ENCODE results near the gene PTGFR. TPM values are rescaled to one million over a fixed set of nuclear protein-coding genes. Genes with fewer than 3 reads are reported as not detected.

PTGFR gene
- total RNA-seq, 4 donors from 2014 or later = 0.66 to 2.3 (median 1.6) TPM; not detected in 1

DNA sequence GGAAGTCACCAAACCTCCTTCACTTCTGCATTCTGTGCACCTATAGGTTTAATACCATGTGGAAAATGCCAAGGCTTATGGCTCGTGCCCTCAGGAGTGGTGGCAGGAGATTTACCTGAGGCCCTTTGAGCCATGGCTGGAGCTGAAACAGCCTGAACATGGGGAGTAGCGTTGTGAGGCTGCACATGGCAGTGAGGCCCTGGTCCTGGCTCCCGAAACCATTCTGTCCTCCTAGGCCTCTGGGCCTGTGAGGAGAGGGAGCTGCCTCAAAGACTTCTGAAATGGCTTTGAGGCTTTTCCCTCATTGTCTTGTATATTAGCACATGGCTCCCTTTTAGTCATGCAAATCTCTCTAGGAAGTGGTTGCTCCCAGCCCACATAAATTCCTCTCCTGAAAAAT, 20.6 kb downstream of the PTGFR start:
- peaks cover 0 to 3% (median 0%) of the 10 kb centered on the region in 4 donors for H3K27me3 ChIP-seq
- DNase-seq = no peak
- no peak overlapping the region for H3K4me3 ChIP-seq
- TF ChIP-seq, protein P1, sequence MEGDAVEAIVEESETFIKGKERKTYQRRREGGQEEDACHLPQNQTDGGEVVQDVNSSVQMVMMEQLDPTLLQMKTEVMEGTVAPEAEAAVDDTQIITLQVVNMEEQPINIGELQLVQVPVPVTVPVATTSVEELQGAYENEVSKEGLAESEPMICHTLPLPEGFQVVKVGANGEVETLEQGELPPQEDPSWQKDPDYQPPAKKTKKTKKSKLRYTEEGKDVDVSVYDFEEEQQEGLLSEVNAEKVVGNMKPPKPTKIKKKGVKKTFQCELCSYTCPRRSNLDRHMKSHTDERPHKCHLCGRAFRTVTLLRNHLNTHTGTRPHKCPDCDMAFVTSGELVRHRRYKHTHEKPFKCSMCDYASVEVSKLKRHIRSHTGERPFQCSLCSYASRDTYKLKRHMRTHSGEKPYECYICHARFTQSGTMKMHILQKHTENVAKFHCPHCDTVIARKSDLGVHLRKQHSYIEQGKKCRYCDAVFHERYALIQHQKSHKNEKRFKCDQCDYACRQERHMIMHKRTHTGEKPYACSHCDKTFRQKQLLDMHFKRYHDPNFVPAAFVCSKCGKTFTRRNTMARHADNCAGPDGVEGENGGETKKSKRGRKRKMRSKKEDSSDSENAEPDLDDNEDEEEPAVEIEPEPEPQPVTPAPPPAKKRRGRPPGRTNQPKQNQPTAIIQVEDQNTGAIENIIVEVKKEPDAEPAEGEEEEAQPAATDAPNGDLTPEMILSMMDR (IDR thresholded peaks at IDR 0.05) = no peak
- no peak for TF ChIP-seq POLR2A (IDR thresholded peaks at IDR 0.05)
- H3K9me3 ChIP-seq = peaks cover 0 to 15% (median 4%) of the 10 kb centered on the region in 3 donors
- no peaks in the 10 kb centered on the region for H3K4me1 ChIP-seq
- 67 to 85% methylated on average over 1 to 2 of the region's 3 CpGs for WGBS, 2 donors
- no peaks in the 10 kb centered on the region for H3K36me3 ChIP-seq
- intact Hi-C loops (cut with DNase I) = no loop called here
- H3K27ac ChIP-seq = no peak overlapping the region

DNA sequence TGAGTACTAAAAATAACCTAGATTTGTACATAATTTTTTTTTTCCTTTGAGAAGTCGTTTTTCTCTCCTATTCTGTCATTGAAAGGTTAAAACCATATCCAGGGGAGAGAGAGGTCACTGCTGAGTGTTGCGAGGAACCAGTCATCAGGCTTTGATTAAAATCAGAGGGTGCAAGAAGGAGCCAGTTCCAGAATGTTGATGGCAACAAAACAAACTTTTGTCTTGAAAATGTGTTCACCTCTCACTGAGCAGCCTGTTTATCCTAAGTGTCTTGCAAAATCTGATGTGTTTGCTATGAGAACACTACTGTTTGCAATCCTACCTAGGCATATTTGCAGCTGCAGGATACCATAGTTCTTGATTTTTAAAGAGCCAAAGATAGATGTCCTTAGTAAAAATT, 25.9 kb downstream of the PTGFR start:
- no peaks in the 10 kb centered on the region for H3K27me3 ChIP-seq
- H3K36me3 ChIP-seq = no peaks in the 10 kb centered on the region
- no peak for DNase-seq
- peaks cover 0 to 3% (median 3%) of the 10 kb centered on the region in 3 donors for H3K9me3 ChIP-seq
- H3K27ac ChIP-seq = no peak overlapping the region
- WGBS, 2 donors = 43 to 44% methylated on average over 2 of the region's 2 CpGs
- intact Hi-C loops (cut with DNase I) = no loop called here
- TF ChIP-seq, protein P1 (IDR thresholded peaks at IDR 0.05) = no peak
- no peak for TF ChIP-seq POLR2A (IDR thresholded peaks at IDR 0.05)
- H3K4me3 ChIP-seq = no peak overlapping the region
- H3K4me1 ChIP-seq = no peaks in the 10 kb centered on the region

DNA sequence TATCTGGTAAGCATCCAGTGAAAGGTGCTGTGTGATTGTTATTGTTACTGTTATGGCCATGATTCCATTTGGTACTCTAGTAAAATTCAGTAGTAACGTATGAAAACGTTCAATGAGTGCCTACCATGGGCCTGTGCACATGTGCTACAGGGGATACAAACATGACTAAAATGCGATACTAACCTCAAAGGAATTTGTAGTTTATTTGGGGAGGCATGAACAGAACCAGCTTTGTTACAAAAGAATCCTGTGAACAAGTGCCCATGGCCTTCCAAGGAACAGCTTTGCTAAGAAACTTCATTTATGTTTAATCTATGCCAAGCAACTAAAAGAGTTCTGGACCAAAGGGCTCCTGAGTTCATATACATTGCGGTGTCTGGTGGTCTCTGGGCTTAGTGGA, 28.7 kb downstream of the PTGFR start:
- Histone ChIP-seq H3K4me1 (no peaks in the 10 kb centered on the region), H3K27me3 (no peaks in the 10 kb centered on the region), H3K9me3 (no peaks in the 10 kb centered on the region), H3K36me3 (no peaks in the 10 kb centered on the region), H3K4me3 (no peak overlapping the region), H3K27ac (no peak overlapping the region)
- intact Hi-C loops (cut with DNase I) = no loop called here
- TF ChIP-seq POLR2A (IDR thresholded peaks at IDR 0.05) = no peak
- TF ChIP-seq, protein P1 (IDR thresholded peaks at IDR 0.05) = no peak
- 76 to 82% methylated on average over 4 of the region's 4 CpGs for WGBS, 2 donors
- no peak for DNase-seq

DNA sequence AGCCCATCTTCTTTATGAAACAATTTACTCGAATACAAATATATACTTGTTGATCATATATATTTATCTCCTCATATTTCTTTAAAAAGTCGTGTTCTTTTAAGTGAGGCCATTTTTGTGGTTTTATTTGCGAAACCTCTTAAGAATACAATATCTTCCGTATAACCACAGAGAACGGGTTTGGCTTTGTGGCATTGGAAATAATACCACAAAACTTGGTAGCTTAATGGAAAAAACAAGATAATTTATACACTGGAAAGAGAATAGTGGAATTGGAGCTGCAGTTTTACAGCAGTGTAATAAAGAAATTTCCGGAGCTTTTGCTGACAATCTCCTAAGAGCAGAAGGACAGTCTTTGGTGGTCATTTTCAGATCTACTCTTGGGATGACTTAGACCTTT, 29.4 kb downstream of the PTGFR start:
- no peak for DNase-seq
- no peaks in the 10 kb centered on the region for H3K9me3 ChIP-seq
- no peak overlapping the region for H3K4me3 ChIP-seq
- WGBS, 2 donors = 71 to 74% methylated on average over 6 of the region's 6 CpGs
- H3K36me3 ChIP-seq = no peaks in the 10 kb centered on the region
- TF ChIP-seq, protein P1 (IDR thresholded peaks at IDR 0.05) = no peak
- TF ChIP-seq POLR2A (IDR thresholded peaks at IDR 0.05) = no peak
- intact Hi-C loops (cut with DNase I) = no loop called here
- no peaks in the 10 kb centered on the region for H3K27me3 ChIP-seq
- no peak overlapping the region for H3K27ac ChIP-seq
- H3K4me1 ChIP-seq = no peaks in the 10 kb centered on the region

DNA sequence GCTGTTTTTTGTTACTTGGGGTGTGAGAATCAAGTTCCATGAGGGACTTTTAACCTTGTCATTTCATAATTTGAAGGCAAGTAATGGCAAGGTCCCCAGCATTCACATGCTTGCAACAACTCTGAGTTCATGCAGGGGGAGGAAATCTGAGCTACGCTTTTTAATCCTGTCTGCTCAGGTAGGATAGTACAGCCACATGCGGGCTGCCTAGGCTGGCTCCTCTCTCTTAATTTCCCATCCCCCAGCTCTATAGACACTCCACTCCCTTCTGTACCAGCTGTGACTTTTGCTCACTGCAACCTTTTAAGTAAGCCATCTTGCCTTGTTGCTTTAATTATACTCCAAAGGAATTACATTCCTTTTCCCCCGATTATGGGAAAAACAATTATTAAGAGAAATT, 30.1 kb downstream of the PTGFR start:
- Histone ChIP-seq H3K4me3 (no peak overlapping the region), H3K9me3 (no peaks in the 10 kb centered on the region), H3K4me1 (no peaks in the 10 kb centered on the region), H3K27ac (no peak overlapping the region), H3K36me3 (no peaks in the 10 kb centered on the region), H3K27me3 (no peaks in the 10 kb centered on the region)
- no peak for DNase-seq
- whole genome bisulfite sequencing, 2 donors = 75 to 78% methylated on average over 3 of the region's 3 CpGs
- intact Hi-C loops (cut with DNase I) = no loop called here
- no peak for TF ChIP-seq POLR2A (IDR thresholded peaks at IDR 0.05)
- TF ChIP-seq, protein P1 (IDR thresholded peaks at IDR 0.05) = no peak

All from esophagus squamous epithelium (tissue), 5 donors.